ENCODE measurements around the gene UBE2L6. TPM values are rescaled to one million over a fixed set of nuclear protein-coding genes. Genes with fewer than 3 reads are reported as not detected.
A peak's percentile ranks its signal among the peaks of the same experiment; 100 is the strongest.

Gene UBE2L6
- total and polyA plus RNA-seq, 2 of the 4 experiments (the other 2 are of a cell fraction) = 37.5 to 46.7 TPM

DNA sequence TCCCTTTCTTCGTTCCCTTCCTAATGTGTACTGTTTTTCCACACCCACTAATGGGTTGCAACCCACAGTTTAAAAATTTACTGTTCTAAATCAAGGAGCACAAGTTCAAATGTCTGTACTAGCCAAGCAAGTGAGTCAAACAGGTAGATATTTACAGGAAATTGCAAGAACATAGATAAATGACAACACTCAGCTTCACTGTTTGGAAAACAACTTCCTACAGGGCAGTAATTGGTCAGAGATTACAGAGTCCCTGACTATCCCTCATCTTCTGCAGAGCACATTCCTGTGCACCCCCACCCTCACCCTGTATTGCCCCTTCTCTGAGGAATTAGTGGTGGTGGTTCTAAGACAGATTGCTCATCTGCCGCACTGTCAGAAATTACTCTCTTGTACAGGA lies 31.9 kb upstream of the UBE2L6 start:
- intact Hi-C loops (cut with micrococcal nuclease) = no loop called here
- H2BK20ac ChIP-seq (ENCODE audit: low read depth, low read length) = no peak overlapping the region
- peaks cover 2% of the 10 kb centered on the region for H3K36me3 ChIP-seq (ENCODE audit: control insufficient read depth, insufficient read depth, low read length)
- H3K79me1 ChIP-seq (ENCODE audit: low read depth in 1 of 2, low read length in 2 of 2) = no peaks in the 10 kb centered on the region; a peak in 1 of 4 replicates
- no peak overlapping the region for H3K56ac ChIP-seq (ENCODE audit: extremely low read depth, insufficient read depth, low read length)
- POLR2A ChIA-PET (ENCODE audit: unreplicated experiment) = interaction anchor here (0.5 kb wide), 1 partner anchor 977 kb away, joined by 3 read pairs; no protein-coding TSS in a partner anchor
- H3K23ac ChIP-seq (ENCODE audit: low read depth, low read length) = no peak overlapping the region
- H3K27ac ChIP-seq (ENCODE audit: insufficient read depth, low read length) = no peak overlapping the region
- ATAC-seq (ENCODE audit: low read depth) (no peak), DNase-seq (no peak)
- no peak overlapping the region for H2BK5ac ChIP-seq (ENCODE audit: low read depth, low read length, poor library complexity, severe bottlenecking)
- H3K4me2 ChIP-seq (ENCODE audit: low read depth, low read length) = peak overlapping the region; percentile 79
- 40% methylated on average over 1 of the region's 2 CpGs; no CpG with 5 or more reads in 1 of the 2 experiments for WGBS, 2 experiments (ENCODE audit: extremely low coverage in 2 of 2, insufficient read length in 1 of 2)
- H3K9me3 ChIP-seq (ENCODE audit: control insufficient read depth, insufficient read depth, low read length) = no peaks in the 10 kb centered on the region
- H2BK120ac ChIP-seq (ENCODE audit: low read depth, low read length) = no peak overlapping the region
- no peak for TF ChIP-seq MAFK (IDR thresholded peaks at IDR 0.05; ENCODE audit: low read depth, low read length)
- TF ChIP-seq, protein P1, sequence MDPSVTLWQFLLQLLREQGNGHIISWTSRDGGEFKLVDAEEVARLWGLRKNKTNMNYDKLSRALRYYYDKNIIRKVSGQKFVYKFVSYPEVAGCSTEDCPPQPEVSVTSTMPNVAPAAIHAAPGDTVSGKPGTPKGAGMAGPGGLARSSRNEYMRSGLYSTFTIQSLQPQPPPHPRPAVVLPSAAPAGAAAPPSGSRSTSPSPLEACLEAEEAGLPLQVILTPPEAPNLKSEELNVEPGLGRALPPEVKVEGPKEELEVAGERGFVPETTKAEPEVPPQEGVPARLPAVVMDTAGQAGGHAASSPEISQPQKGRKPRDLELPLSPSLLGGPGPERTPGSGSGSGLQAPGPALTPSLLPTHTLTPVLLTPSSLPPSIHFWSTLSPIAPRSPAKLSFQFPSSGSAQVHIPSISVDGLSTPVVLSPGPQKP (IDR thresholded peaks at IDR 0.05; ENCODE audit: borderline replicate concordance, low read depth, low read length) = no peak
- TF ChIP-seq POLR2A (IDR thresholded peaks at IDR 0.05; ENCODE audit: low read depth, low read length) = no peak
- TF ChIP-seq FOS (IDR thresholded peaks at IDR 0.05; ENCODE audit: low read depth, low read length) = no peak
- no peak for TF ChIP-seq RFX5 (IDR thresholded peaks at IDR 0.05; ENCODE audit: low read depth, low read length)
- TF ChIP-seq, protein P2, sequence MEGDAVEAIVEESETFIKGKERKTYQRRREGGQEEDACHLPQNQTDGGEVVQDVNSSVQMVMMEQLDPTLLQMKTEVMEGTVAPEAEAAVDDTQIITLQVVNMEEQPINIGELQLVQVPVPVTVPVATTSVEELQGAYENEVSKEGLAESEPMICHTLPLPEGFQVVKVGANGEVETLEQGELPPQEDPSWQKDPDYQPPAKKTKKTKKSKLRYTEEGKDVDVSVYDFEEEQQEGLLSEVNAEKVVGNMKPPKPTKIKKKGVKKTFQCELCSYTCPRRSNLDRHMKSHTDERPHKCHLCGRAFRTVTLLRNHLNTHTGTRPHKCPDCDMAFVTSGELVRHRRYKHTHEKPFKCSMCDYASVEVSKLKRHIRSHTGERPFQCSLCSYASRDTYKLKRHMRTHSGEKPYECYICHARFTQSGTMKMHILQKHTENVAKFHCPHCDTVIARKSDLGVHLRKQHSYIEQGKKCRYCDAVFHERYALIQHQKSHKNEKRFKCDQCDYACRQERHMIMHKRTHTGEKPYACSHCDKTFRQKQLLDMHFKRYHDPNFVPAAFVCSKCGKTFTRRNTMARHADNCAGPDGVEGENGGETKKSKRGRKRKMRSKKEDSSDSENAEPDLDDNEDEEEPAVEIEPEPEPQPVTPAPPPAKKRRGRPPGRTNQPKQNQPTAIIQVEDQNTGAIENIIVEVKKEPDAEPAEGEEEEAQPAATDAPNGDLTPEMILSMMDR (conservative IDR thresholded peaks at IDR 0.05; ENCODE audit: low read depth, low read length) = no peak
- TF ChIP-seq CEBPB (IDR thresholded peaks at IDR 0.05; ENCODE audit: low read depth, low read length) = no peak
- no peak for TF ChIP-seq SMC3 (IDR thresholded peaks at IDR 0.05; ENCODE audit: low read depth, low read length)
- TF ChIP-seq NFE2L2 (IDR thresholded peaks at IDR 0.05; ENCODE audit: low read depth, low read length) = no peak
- no peak overlapping the region for H4K8ac ChIP-seq (ENCODE audit: low read depth in 2 of 2, low read length in 2 of 2)
- no peak overlapping the region for H2AK5ac ChIP-seq (ENCODE audit: low read depth, low read length)
- H3K9me1 ChIP-seq (ENCODE audit: insufficient read depth, low read length) = no peaks in the 10 kb centered on the region
- no peak overlapping the region for H3K4ac ChIP-seq (ENCODE audit: low read depth, low read length)
- no peak overlapping the region for H2AK9ac ChIP-seq (replicated peaks; ENCODE audit: low read depth, low read length, poor library complexity)
- H3K27me3 ChIP-seq (ENCODE audit: control insufficient read depth, insufficient read depth, low read length) = peaks cover 10% of the 10 kb centered on the region; the same call in 1 of the 2 replicates
- H3K4me1 ChIP-seq (ENCODE audit: control insufficient read depth, insufficient read depth, low read length) = peaks cover 5% of the 10 kb centered on the region; the same call in 1 of the 2 replicates
- H3K4me3 ChIP-seq (ENCODE audit: insufficient read depth, low read depth, low read length) = peak overlapping the region; percentile 57
- no peak overlapping the region for H2AFZ ChIP-seq (replicated peaks; ENCODE audit: low read length, poor library complexity)
- no peak overlapping the region for H3K18ac ChIP-seq (ENCODE audit: low read depth, low read length)
- no peak overlapping the region for H4K5ac ChIP-seq (ENCODE audit: low read depth, low read length)
- no peak overlapping the region for H2BK15ac ChIP-seq (ENCODE audit: low read depth, low read length)
- no TSS peak for BruUV-seq (replicated peaks)
- H4K20me1 ChIP-seq (ENCODE audit: insufficient read depth, low read length) = no peaks in the 10 kb centered on the region; the same call in 1 of the 2 replicates
- dilution Hi-C loops (cut with HindIII; ENCODE audit: low sequenced_read_pairs, unreplicated experiment) = no loop called here
- CTCF ChIA-PET = no interaction called here
- H4K91ac ChIP-seq (ENCODE audit: insufficient read depth, low read depth, low read length) = no peak overlapping the region
- in situ Hi-C loops (cut with MboI; ENCODE audit: low sequenced_read_pairs) = no loop called here
- no peak overlapping the region for H3K9ac ChIP-seq (ENCODE audit: low read depth, low read length)
- no peak overlapping the region for H3K14ac ChIP-seq (replicated peaks; ENCODE audit: low read depth, low read length)

Data from IMR-90 (cell line).